ENCODE results near the gene SYT5. TPM values are rescaled to one million over a fixed set of nuclear protein-coding genes. Genes with fewer than 3 reads are reported as not detected.
A peak's percentile ranks its signal among the peaks of the same experiment; 100 is the strongest.
"Not testable (repeated sequence)": the region's sequence is repeated elsewhere in the genome, so short reads cannot be mapped to it uniquely, and the experiment has no call there.

SYT5 gene
- total RNA-seq, 4 donors from 2014 or later = 0.48 to 9.6 (median 0.96) TPM; not detected in 1

DNA sequence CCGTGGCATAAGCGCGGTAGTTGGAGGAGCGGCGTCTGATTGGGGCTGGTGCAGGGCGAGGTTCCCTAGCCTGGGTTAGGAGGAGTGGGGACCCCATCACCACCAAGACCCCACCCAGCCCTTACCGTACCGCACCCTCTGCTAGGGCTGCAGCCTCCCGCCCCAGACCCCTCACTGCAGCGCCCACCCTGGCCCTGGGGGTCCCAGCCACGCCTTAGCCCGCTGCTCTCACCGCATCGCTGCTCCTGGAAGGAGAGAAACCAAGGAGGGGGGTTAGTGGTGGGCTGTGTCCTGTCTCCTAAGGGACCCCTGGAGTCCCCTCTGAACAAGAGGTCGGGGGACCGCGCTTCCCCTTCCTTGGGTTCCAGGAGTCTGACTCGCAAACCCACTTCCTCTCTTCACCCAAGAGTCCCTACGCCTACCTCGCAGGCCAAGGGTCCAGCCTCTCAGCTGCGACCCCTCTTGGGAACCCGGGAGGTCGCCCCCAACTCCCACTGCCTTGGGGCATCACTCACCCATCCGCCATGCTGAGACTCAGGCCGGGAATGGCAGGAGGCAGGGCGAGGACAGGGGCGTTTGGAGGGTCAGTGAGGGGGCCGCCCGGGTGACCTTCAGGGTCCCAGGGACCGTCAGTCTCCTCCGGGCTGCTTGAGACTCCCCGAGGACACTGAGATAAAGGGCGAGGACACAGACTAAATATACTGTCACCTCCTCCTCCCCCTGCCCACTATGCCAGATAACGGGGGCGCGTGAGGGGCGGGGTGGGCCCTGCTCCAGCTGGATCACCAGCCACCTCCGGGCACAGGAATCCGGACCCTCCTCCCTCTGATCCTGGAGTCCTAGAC, 22.8 kb downstream of the SYT5 start, which contains the start of gene TNNI3:
TNNI3 (minus strand) TSS at position 669 of the 845 bp plus-strand sequence; CDS start at position 526, 143 bp downstream.
- DNase-seq = no peak
- in situ Hi-C loops (cut with MboI; ENCODE audit: low pct_ligation_motif_present in 1 of 4, low pct_unique_long_range_greater_than_20kb in 1 of 4, low sequenced_read_pairs in 3 of 4) (no loop called here), intact Hi-C loops (cut with DNase I; ENCODE audit: low total_unique reads) (no loop called here)
- H3K9me3 ChIP-seq = no peaks in the 10 kb centered on the region
- no peaks in the 10 kb centered on the region for H3K36me3 ChIP-seq
- WGBS, 2 donors (ENCODE audit: low coverage in 1 of 2) = 48% methylated on average over 37 of the region's 39 CpGs; no CpG with 5 or more reads in 1 of the 2 donors
- peaks cover 77% of the 10 kb centered on the region for H3K27me3 ChIP-seq
- TF ChIP-seq POLR2AphosphoS5 (IDR thresholded peaks at IDR 0.05) (no peak), EP300 (IDR thresholded peaks at IDR 0.05; ENCODE audit: low read depth) (no peak), POLR2A (IDR thresholded peaks at IDR 0.05) (no peak)
- TF ChIP-seq, protein P1, sequence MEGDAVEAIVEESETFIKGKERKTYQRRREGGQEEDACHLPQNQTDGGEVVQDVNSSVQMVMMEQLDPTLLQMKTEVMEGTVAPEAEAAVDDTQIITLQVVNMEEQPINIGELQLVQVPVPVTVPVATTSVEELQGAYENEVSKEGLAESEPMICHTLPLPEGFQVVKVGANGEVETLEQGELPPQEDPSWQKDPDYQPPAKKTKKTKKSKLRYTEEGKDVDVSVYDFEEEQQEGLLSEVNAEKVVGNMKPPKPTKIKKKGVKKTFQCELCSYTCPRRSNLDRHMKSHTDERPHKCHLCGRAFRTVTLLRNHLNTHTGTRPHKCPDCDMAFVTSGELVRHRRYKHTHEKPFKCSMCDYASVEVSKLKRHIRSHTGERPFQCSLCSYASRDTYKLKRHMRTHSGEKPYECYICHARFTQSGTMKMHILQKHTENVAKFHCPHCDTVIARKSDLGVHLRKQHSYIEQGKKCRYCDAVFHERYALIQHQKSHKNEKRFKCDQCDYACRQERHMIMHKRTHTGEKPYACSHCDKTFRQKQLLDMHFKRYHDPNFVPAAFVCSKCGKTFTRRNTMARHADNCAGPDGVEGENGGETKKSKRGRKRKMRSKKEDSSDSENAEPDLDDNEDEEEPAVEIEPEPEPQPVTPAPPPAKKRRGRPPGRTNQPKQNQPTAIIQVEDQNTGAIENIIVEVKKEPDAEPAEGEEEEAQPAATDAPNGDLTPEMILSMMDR (IDR thresholded peaks at IDR 0.05) = no peak
- no peak within 1 kb of the TSS for H3K4me3 ChIP-seq
- H3K4me1 ChIP-seq = peaks cover 0 to 16% (median 5%) of the 10 kb centered on the region in 4 donors
- H3K27ac ChIP-seq = no peak within 1 kb of the TSS

DNA sequence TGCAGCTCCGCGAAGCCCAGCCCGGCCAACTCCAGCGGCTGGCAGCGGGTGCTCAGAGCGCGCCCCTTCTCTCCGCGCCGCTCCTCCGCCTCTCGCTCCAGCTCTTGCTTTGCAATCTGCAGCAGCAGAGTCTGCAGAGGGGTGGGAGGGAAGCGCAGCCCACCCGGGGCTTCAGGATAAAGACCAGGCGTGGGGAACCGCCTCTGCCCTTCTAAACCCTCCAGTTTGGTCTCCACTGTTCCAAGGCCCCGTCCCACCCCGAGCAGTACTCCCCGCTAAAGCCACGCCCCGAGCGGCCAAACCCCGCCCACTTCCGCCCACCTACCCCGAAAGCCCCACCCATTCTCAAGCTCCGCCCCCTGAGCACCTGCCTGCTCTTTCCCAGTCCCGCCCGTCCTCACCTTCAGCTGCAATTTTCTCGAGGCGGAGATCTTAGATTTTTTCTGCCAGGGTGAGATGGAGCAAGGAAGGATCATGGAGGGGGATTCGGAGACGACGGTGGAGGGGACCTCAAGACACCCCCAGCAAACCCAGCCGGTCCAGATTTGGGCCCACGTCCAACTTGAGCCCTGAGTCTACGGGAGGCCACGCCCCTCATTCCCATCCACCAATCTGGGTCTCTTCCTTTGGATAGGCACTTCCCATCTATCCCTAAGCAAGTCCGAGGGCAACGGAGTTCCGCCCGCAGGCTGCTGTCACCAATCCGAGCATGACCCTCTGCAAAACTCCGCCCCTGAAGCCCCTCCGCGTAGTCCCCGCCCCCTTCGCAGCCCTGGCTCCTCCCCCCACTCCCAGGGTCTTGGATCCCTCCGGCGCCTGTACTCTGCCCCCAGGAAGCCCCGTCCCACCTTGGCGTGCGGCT, 23.7 kb downstream of the SYT5 start:
- Histone ChIP-seq H3K4me1 (peaks cover 0 to 16% (median 5%) of the 10 kb centered on the region in 4 donors), H3K9me3 (no peaks in the 10 kb centered on the region), H3K4me3 (peak overlapping the region in 2 of 4 donors; percentile 14 to 26), H3K36me3 (no peaks in the 10 kb centered on the region), H3K27me3 (peaks cover 68% of the 10 kb centered on the region), H3K27ac (no peak overlapping the region)
- intact Hi-C loops (cut with DNase I; ENCODE audit: low total_unique reads) = no loop called here
- in situ Hi-C loops (cut with MboI; ENCODE audit: low pct_ligation_motif_present in 1 of 4, low pct_unique_long_range_greater_than_20kb in 1 of 4, low sequenced_read_pairs in 3 of 4) = no loop called here
- no peak for TF ChIP-seq POLR2A (IDR thresholded peaks at IDR 0.05)
- TF ChIP-seq, protein P1 (IDR thresholded peaks at IDR 0.05) = no peak
- TF ChIP-seq EP300 (IDR thresholded peaks at IDR 0.05; ENCODE audit: low read depth) = no peak
- no peak for TF ChIP-seq POLR2AphosphoS5 (IDR thresholded peaks at IDR 0.05)
- DNase-seq = peak; percentile 74
- 24% methylated on average over 41 of the region's 52 CpGs; no CpG with 5 or more reads in 1 of the 2 donors for WGBS, 2 donors (ENCODE audit: low coverage in 1 of 2)

DNA sequence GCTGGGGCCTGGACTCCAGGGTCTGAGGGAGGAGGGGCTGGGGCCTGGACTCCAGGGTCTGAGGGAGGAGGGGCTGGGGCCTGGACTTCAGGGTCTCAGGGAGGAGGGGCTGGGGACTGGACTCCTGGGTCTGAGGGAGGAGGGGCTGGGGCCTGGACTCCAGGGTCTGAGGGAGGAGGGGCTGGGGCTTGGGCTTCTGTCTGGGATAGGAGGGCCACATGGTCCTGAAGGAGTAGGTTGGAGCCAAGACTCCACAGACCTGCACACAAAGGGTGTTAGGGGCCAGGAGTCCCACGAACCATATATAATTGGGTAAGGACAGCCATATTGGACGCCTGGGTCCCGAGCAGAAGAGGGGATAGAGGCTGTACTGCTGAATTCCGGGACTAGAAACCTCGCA, 24.3 kb downstream of the SYT5 start:
- H3K27ac ChIP-seq; DNase-seq; H3K36me3 ChIP-seq; H3K9me3 ChIP-seq; in situ Hi-C loops (cut with MboI; ENCODE audit: low pct_ligation_motif_present in 1 of 4, low pct_unique_long_range_greater_than_20kb in 1 of 4, low sequenced_read_pairs in 3 of 4); intact Hi-C loops (cut with DNase I; ENCODE audit: low total_unique reads): not testable (repeated sequence)
- WGBS, 2 donors (ENCODE audit: low coverage in 1 of 2) = 4% methylated on average over 5 of the region's 5 CpGs; no CpG with 5 or more reads in 1 of the 2 donors
- Histone ChIP-seq H3K4me3 (peak overlapping the region in 2 of 4 donors; percentile 14 to 26), H3K4me1 (peaks cover 0 to 16% (median 5%) of the 10 kb centered on the region in 4 donors), H3K27me3 (peaks cover 65% of the 10 kb centered on the region)

DNA sequence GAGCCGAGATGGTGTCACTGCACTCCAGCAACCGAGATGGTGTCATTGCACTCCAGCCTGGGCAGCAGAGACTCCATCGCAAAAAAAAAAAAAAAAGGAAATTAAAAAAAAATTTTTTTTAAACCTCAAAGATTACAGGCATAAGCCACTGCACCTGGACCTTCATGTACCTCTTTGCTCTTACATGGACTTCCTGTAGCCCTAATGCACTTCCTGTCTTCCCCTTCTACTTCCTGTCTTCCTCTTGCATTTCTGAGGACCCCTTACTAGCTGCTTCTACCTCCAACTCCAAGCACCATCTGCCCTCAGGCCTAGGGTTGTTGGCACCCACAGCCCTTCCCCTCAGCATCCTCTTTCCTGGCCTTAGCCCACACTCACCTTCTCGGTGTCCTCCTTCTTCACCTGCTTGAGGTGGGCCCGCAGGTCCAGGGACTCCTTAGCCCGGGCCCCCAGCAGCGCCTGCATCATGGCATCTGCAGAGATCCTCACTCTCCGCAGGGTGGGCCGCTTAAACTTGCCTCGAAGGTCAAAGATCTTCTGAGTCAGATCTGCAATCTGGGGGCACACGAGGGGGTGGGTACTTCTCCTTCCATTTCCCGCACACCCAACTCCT, 26.3 kb downstream of the SYT5 start:
- H3K27me3 ChIP-seq = peaks cover 65% of the 10 kb centered on the region

More for the DNA sequence above, 26.3 kb downstream of the SYT5 start:
- WGBS, 2 donors (ENCODE audit: low coverage in 1 of 2) = 77 to 94% methylated on average over 3 to 12 of the region's 12 CpGs
- DNase-seq = no peak
- no peak overlapping the region for H3K27ac ChIP-seq
- TF ChIP-seq POLR2A (IDR thresholded peaks at IDR 0.05) = no peak
- no peak for TF ChIP-seq POLR2AphosphoS5 (IDR thresholded peaks at IDR 0.05)
- TF ChIP-seq EP300 (IDR thresholded peaks at IDR 0.05; ENCODE audit: low read depth) = no peak
- TF ChIP-seq, protein P1 (IDR thresholded peaks at IDR 0.05) = no peak
- in situ Hi-C loops (cut with MboI; ENCODE audit: low pct_ligation_motif_present in 1 of 4, low pct_unique_long_range_greater_than_20kb in 1 of 4, low sequenced_read_pairs in 3 of 4) (no loop called here), intact Hi-C loops (cut with DNase I; ENCODE audit: low total_unique reads) (no loop called here)
- peaks cover 0 to 11% (median 5%) of the 10 kb centered on the region in 4 donors for H3K4me1 ChIP-seq
- no peaks in the 10 kb centered on the region for H3K36me3 ChIP-seq
- H3K9me3 ChIP-seq = no peaks in the 10 kb centered on the region
- no peak overlapping the region for H3K4me3 ChIP-seq

Measured in transverse colon (tissue), 4 donors.